Suprapubic skin (tissue), 3 donors: Measurements from ENCODE around the gene SPC25.

Source experiments
- CTCF ChIP-seq, 2 donors: fragments of 200-600 bp in 1 of 2; fragments of 450-650 bp in 1 of 2; sonication (generic) in 1 of 2; IDR thresholded peaks; one replicate each; pipeline ENCODE4 v1.5.1; 2016 to 2019; ENCODE audit warnings: antibody characterized with exemption in 2 of 2, mild to moderate bottlenecking in 1 of 2, moderate library complexity in 1 of 2
- EP300 ChIP-seq: sonication (generic); formaldehyde crosslinking; IDR thresholded peaks from one replicate; pipeline ENCODE4 v1.6.1; 2017; ENCODE audit warnings: antibody characterized with exemption
- POLR2A ChIP-seq, 2 donors: fragments of 450-650 bp; IDR thresholded peaks; one replicate each; pipeline ENCODE4 v1.6.1; 2017; ENCODE audit warnings: antibody characterized with exemption in 2 of 2, mild to moderate bottlenecking in 2 of 2, moderate library complexity in 2 of 2

GRCh38 chr2:168890006-168890782, at the start of gene SPC25:
- TF ChIP-seq CTCF (IDR thresholded peaks at IDR 0.05) (no peak), EP300 (no peak), POLR2A (IDR thresholded peaks at IDR 0.05) (no peak)
